ENCODE data around the gene PLA2G5.

DNA sequence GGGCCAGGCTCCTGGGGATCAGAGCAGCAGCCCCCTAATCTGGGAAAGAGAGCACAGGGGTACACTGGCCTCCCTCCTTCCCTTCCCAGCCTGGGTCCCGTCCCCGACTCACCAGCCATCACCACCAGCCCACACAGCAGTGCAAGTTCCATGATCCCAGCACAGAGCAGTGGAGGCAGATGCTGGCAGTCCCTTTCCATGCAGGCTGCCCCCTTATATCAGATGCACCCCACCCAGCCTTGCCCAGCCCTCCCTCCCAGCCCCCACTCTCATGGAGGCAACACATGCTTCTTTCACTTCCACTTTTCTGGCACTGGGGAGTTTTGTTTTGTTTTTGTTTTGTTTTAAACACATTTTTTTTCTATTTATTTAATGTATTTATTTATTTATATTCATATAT is 49.4 kb downstream of the PLA2G5 start, which contains the start of gene PLA2G2D:
- TF ChIP-seq, protein P1, sequence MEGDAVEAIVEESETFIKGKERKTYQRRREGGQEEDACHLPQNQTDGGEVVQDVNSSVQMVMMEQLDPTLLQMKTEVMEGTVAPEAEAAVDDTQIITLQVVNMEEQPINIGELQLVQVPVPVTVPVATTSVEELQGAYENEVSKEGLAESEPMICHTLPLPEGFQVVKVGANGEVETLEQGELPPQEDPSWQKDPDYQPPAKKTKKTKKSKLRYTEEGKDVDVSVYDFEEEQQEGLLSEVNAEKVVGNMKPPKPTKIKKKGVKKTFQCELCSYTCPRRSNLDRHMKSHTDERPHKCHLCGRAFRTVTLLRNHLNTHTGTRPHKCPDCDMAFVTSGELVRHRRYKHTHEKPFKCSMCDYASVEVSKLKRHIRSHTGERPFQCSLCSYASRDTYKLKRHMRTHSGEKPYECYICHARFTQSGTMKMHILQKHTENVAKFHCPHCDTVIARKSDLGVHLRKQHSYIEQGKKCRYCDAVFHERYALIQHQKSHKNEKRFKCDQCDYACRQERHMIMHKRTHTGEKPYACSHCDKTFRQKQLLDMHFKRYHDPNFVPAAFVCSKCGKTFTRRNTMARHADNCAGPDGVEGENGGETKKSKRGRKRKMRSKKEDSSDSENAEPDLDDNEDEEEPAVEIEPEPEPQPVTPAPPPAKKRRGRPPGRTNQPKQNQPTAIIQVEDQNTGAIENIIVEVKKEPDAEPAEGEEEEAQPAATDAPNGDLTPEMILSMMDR (conservative IDR thresholded peaks at IDR 0.05; ENCODE audit: low read depth, low read length): no peak
- TF ChIP-seq, protein P2, sequence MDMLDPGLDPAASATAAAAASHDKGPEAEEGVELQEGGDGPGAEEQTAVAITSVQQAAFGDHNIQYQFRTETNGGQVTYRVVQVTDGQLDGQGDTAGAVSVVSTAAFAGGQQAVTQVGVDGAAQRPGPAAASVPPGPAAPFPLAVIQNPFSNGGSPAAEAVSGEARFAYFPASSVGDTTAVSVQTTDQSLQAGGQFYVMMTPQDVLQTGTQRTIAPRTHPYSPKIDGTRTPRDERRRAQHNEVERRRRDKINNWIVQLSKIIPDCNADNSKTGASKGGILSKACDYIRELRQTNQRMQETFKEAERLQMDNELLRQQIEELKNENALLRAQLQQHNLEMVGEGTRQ (IDR thresholded peaks at IDR 0.05; ENCODE audit: low read depth, low read length): no peak

All from IMR-90 (cell line).